ENCODE data around the gene LRP3.
"Not testable (repeated sequence)": the region's sequence is repeated elsewhere in the genome, so short reads cannot be mapped to it uniquely, and the experiment has no call there.

LRP3 gene

DNA sequence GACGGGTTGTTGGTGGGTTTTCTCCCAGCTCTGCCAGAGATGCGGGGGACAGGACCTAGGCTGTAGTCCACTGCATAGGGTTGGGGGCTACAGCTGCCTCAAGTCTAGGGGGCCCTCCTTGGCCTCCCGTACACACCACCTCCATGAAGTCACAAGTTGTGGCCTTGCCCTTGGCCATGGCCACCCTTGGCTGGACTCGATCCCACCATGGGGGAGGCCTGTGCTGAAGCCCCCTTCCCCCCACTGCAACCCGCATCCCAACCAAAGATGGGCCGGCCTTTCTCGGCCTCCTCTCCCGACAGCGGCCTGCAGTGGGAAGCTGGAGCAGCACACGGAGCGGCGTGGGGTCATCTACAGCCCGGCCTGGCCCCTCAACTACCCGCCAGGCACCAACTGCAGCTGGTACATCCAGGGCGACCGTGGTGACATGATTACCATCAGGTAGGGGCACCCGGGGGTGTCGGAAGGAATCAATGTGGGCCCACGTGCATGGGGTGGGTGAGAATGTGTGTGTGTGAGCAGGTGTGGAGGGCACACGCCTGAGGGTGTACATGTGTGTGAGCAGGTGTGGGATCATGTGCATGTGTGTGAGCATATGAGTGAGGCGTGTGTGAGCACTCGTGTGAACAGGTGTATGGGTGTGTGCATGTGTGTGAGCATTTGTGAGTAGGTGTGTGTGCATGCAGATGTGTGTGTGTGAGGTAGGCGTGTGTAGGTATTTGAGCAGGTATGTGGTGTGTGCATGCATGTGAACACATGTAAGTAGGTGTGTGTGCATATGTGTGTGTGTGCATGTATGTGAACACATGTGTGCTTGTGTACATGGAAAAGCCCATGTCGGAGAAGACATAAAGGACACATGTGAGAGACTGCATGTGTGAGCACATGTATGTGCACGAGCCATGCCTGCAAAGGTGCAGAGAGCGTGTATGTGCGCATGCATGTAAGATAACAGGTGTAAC lies 8.7 kb downstream of the LRP3 start:
- no peak for DNase-seq (ENCODE audit: low spot score)

DNA sequence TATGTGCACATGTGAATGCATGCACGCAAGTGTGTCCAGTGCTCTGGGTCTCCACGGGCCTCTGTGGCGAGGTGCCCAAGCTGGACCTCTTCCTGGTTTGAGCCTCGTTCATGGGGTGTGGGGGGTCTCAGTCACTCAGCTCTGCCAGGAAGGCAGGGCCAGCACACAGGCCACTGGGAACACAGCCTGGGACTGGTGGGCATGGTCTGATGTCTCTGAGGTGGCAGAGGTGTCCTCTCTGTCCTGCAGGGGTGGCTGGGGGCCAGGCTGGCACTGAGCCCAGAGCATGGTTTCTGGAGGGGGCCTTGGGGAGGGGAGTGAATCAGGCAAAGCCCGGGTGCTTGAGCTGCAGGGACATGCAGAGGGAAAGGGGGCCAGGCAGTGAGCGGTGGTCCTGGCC lies 9.4 kb downstream of the LRP3 start:
- DNase-seq (ENCODE audit: low spot score): no peak

DNA sequence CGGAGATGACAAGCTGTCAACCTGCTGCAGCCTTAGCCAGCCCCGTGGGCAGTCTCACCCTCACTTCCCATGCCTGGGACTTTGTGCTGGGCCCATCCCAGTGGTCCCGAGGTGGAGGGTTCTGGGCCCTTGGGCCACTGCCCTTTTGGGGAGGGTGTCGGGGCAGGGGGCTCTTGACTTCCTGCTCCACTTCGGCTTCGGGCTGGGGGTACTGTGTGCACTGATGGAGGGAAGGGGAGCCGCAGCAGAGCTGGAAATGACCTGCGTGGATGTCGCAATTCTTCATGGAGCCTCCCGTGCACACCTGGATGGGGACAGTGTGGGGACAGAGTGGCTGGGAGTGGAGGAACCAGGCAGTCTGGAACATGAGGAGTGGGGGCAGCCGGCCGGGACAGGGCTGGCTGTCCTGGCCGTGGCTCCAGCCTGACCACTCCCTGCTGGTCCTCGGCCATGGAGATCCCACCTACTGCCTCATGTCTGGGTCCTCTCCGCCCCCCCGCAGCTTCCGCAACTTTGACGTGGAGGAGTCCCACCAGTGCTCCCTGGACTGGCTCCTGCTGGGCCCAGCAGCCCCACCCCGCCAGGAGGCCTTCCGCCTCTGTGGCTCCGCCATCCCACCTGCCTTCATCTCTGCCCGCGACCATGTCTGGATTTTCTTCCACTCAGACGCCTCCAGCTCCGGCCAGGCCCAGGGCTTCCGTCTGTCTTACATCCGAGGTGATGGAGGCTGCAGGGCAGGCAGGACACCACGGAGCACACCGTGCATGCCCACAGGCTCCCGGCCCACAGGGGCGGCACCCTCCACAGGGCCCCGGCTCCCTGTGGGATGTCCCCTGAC lies 10.2 kb downstream of the LRP3 start:
- DNase-seq (ENCODE audit: low spot score): no peak

DNA sequence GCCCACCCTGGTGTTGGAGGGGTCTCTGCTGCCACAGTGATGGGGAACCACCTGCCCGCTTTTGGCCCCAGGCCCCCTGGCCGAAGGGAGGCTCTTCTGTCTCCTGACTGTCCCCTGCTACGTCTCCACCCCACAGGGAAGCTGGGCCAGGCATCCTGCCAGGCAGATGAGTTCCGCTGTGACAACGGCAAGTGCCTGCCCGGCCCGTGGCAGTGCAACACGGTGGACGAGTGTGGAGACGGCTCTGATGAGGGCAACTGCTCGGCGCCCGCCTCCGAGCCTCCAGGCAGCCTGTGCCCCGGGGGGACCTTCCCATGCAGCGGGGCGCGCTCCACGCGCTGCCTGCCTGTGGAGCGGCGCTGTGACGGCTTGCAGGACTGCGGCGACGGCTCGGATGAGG lies 11.0 kb downstream of the LRP3 start:
- no peak for DNase-seq (ENCODE audit: low spot score)

DNA sequence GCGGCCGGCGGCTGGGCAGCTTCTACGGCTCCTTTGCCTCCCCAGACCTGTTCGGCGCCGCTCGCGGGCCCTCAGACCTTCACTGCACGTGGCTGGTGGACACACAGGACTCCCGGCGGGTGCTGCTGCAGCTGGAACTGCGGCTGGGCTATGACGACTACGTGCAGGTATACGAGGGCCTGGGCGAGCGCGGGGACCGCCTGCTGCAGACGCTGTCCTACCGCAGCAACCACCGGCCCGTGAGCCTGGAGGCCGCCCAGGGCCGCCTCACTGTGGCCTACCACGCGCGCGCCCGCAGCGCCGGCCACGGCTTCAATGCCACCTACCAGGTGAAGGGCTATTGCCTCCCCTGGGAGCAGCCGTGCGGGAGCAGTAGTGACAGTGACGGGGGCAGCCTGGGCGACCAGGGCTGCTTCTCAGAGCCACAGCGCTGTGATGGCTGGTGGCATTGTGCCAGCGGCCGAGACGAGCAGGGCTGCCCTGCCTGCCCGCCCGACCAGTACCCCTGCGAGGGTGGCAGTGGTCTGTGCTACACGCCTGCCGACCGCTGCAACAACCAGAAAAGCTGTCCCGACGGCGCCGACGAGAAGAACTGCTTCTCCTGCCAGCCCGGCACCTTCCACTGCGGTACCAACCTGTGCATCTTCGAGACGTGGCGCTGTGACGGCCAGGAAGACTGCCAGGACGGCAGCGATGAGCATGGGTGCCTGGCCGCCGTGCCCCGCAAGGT lies 11.6 kb downstream of the LRP3 start:
- no peak for DNase-seq (ENCODE audit: low spot score)

DNA sequence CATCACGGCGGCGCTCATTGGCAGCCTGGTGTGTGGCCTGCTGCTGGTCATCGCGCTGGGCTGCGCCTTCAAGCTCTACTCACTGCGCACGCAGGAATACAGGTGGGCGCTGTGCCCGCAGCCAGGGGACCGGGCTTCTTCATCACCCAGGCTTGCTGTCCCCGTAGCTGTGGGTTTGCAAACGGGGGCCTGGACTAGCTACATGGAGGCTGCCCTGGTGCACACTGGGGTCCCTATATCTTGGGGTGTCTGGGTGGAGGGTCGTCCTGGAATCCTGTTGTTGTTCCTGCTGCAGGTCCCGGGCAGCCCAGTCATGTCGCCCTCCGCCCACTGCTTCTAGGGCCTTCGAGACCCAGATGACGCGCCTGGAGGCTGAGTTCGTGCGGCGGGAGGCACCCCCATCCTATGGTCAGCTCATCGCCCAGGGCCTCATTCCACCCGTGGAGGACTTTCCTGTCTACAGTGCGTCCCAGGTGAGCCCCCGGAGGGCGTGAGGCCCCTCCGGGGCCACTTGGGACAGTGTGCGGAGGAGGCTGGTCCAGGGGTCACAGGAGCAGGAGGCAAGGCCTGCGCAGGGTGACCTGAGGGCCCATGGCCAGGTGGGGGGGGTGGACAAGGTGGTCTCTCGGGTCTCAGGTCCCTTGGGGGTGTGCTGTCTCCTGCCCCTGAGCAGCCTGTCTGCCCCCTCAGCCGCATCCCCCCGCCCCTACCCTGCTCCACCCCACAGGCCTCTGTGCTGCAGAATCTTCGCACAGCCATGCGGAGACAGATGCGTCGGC lies 12.3 kb downstream of the LRP3 start:
- no peak for DNase-seq (ENCODE audit: low spot score)

DNA sequence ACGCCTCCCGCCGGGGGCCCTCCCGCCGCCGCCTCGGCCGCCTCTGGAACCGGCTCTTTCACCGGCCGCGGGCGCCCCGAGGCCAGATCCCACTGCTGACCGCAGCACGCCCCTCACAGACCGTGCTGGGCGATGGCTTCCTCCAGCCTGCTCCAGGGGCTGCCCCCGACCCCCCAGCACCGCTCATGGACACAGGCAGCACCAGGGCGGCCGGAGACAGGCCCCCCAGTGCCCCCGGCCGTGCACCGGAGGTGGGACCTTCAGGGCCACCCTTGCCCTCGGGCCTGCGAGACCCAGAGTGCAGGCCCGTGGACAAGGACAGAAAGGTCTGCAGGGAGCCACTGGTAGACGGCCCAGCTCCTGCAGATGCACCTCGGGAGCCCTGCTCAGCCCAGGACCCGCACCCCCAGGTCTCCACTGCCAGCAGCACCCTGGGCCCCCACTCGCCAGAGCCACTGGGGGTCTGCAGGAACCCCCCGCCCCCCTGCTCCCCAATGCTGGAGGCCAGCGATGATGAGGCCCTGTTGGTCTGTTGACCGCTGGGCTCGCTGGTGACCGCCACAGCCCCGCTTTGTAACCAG lies 13.0 kb downstream of the LRP3 start:
- no peak for DNase-seq (ENCODE audit: low spot score)

DNA sequence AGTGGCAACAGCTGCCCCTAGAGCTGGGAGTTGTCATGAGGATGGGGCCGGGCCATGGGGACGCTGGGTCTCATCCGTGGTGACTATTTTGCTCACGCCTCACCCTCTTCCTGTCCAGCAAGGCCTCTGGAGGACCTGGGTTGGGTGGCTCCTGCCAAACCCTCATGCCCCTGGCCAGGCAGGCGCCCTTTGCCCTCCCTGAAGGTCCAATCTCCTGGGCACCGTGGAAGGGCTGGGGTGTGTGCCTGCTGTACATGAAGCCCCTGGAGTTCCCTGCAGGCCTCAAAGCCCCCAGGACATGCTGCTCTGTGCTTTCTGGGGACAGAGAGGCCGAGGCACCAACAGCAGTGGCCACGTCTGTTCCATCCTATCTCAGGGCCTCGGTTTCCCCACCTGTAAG lies 13.8 kb downstream of the LRP3 start:
- no peak for DNase-seq (ENCODE audit: low spot score)

DNA sequence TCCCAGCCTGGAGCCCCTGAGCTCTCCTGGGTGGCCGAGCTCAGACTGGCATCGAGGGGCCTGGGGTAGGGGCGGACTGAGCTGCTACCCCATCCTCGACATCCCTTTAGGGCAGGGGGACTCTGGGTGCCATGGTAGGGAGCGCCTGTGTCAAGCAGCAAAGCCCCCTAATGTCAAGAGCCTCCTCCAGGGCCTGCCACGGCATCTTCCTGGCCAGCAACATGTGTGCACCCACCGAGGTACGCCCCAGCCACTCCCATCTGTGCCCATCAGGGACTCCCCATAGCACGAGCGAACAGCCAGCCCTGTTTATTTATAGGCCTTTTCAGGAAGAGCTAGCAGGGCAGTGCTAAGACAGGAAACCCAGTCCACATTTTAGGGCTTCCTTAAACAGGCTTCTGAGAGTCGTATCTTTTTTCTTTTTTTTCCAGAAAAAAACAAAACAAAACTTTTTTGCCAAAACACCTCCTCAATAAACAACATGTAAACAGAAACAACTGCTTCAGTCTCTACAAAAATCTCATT lies 14.3 kb downstream of the LRP3 start:
- DNase-seq (ENCODE audit: low spot score): no peak

DNA sequence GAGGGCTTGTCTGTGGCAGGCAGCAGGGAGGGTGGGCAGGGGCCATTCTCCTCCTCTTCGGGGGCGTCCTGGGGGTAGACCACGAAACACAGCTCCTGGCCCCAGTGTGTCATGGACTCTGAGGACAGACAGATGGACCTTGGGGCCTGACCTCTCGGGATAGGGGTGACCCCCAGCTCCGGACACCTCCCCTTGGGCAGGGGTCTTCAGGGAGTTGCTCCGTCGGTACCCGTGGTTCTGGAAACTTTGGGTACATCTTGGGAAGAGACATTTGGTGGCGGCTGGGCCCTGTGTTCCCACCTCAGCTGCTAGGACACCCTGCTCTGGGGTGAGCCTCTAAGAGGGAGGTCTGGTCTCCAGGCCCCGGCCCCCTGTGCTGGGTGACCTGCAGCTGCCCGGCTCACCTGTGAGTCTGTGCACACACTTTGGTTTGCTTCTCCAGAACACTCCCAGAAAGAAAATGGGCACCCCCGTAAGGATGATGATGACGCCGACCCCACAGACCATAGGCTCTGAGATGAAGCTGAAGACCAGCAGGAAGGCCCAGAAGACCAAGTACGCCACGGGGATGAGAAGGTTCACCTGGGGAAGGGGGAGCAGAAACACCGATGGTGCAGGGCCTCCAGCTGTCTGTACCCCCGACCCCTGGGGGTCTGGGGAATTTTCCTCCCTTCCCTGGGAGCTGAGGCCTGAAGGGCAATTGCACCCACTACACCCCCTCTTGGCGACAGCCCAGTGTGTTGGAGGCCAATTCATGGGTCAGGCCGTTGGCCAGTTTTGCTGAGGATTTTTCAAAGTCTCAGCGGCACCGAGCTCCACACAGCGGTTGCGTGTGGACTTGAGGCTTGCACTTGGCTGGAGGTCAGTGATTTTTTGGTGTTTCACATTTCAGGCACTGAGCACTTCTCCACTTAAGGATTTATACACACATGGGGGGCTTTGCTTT lies 15.0 kb downstream of the LRP3 start:
- no peak for DNase-seq (ENCODE audit: low spot score)

DNA sequence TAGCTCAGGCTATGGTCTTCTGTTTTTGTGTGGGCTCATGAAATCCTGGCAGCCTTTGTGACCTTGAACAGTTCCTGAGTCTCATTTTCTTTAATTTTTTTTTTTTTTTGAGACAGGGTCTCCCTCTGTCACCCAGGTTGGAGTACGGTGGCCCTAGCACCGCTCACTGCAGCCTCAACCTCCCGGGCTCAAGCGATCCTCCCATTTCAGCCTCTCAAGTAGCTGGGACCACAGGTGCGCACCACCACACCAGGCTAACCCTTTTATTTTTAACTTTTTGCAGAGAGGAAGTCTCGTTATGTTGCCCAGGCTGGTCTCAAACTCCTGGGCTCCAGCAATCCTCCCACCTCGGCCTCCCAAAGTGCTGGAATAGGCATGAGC lies 15.7 kb downstream of the LRP3 start:
- not testable (repeated sequence) for DNase-seq (ENCODE audit: low spot score)

DNA sequence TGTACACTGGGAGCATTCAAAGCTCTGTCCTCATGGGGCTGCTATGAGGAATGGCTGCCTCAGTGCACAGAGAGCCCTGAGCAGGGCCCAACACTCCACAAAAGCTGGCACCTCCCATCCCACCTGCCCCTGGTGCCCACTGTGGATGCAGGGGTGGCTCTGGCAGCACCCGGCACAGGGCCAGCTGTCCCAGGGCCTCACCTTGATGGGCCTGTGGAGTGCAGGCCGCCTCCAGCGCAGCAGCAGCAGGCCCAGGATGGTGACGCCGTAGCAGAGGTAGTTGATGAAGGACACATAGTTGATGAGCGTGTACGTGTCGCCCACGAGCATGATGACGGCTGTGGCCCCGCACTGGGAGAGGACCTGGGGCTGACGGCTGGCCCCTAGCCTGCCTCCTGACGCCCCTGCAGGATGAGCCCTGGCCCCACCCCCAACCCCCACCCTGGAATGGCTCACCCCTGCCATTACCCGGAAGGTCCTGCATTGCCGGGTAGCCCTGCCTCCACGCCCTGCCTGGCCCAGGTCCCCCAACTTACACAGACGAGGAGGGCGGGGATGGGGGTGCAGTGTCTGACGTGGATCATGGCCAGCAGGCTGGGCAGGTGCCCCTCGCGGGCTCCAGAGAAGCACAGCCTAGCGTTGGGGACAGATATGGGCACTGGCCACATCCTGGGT lies 16.3 kb downstream of the LRP3 start:
- no peak for DNase-seq (ENCODE audit: low spot score)

DNA sequence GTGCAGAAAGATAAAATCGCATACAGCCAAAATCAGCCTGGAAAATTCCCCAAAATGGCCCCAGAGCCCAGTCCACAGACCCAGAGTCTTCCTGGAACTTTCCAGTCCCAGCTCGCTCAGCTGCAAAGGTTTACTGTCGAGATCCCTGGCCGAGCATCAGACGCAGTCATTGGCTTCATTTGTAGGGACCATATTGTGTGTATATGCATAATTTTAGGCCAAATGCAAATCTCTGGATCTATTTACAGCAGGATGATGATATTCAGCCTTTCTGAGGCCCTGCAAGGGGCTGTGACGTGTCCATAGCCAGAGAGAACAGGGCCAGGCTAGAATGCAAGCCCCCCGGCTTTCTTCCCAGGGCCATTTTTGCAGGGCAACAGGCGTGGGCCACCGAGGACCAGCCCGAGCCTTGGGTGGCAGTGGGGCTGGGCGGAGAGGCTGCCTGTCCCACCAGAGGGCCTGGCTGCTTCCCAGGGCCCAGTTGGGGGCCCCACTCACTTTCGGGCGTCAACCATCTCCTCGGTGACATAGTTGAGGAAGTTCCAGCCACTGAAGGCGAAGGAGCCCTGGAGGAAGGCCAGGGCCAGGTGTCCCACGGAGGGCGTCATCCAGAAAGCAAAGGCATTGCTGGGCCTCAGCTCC lies 17.8 kb downstream of the LRP3 start:
- no peak for DNase-seq (ENCODE audit: low spot score)

DNA sequence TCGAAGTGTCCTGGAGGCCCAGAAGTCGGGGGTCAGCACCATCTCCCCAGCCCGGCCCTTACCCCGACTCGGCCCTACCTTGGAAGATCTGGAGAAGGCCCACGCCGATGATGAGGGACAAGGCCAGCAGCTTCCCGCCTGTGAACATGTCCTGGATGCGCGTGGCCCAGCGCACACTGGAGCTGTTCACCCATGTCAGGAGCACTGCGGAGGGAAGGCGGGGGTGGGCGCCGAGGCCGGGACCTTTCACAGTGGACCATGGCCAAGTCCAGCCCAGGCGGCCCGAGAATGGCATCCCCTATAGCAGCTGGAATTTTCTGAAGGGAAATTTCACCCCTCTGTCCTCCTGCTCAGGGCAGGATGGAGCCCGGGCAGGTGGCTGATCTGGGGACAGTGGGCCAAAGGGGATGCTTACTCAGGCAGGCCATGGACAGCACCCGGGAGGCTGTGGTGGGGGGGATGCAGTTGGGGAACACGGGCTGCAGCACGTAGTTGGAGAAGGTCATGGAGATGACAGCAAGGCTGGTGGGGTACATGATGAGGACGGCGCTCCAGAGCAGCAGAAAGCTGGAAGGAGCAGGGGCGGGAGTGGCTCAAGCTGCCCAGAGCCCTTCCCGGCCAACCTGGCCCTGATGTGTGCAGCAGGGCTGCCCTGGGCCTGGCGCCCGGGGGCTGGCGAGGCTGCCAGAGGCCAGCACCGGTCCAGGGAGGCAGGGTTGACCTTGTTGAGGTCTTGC lies 18.5 kb downstream of the LRP3 start:
- DNase-seq (ENCODE audit: low spot score): no peak

DNA sequence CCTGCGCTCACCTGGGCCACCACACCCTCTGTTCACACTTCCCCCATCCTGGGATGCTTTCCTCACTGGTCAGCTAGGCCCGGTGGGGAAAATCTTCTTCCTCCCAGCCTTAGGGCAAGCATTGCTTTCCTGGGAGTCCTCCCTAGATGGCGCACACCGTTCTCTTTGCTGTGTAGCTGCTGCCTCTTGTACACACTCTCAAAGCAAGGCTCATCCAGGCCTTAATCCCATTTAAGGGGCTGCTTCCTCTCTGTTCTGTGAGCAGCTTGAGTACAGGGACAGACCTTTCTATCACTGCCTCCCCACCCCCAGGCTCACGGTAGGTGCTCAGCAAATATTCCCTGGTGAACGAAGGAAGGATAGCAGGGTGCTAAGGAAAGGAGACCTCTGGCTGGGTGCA lies 20.5 kb downstream of the LRP3 start:
- DNase-seq (ENCODE audit: low spot score): no peak

DNA sequence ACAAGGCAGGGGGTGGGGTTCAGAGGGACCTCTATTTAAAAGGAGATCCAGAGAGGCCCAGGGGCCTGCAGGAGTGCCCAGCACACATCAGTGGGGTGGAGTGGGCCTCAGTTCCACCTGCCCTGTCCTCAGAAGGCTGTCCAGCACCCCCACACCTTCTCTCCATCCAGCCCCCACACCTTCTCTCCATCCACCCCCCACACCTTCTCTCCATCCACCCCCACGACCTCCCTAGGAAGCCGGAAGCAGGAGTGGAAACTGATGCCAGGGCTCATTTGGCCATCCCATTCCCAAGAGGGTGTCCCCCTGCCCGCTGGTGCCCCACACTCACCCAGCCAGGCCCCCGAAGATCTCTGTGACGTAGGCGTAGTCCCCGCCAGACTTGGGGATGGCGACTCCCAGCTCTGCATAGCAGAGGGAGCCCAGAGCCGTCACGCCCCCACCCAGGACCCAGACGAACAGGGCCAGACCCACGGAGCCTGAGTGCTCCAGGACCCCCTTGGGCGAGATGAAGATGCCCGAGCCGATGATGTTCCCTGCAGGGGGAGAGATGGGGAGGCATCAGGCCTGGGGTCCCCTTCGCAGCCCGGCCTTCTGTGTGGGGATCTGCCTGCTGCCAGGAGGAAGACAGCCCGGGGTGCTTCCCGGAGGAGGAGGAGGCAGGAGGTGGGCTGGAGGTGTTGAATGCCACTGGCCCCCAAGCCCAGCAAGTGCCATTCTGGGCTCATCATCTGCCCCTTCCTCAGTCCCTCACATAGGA lies 21.5 kb downstream of the LRP3 start:
- no peak for DNase-seq (ENCODE audit: low spot score)

DNA sequence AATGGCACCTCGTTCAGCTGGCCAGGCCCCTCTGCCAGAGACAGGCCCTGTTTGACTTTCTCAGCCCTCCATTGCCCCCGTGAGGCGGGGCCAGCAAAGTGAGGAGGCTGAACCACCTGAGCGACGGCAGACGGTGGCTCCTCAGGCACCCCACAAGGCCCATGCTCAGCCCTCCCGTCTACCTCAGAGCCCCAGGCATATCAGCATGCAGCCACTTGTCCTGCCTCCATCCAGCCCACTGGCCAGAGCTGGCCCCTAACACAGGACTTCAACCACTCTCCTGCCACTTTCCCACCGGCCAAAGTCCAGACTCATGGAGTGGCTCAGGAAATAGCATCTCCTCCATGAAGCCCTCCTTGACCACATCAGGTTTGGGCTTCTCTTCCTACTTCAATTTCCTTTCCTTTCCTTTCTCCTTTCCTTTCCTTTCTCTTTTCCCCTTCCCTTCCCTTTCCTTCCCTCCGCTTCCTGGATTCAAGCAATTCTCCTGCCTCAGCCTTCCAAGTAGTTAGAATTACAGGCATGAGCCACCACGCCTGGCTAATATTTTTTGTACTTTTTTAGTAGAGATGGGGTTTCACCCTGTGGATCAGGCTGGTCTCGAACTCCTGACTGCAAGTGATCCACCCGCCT lies 22.2 kb downstream of the LRP3 start:
- no peak for DNase-seq (ENCODE audit: low spot score)

Measured in germinal center (tissue), 1 donor.